ENCODE measurements around the gene TMEM131L.

The TMEM131L gene

GRCh38 chr4:153639833-153640802, 174.0 kb downstream of the TMEM131L start:
- H3K4me3 ChIP-seq (ENCODE audit: low read depth in 1 of 2, low read length in 2 of 2) = no peak overlapping the region
- H3K9ac ChIP-seq (ENCODE audit: low read length) = no peak overlapping the region
- H3K4me1 ChIP-seq (ENCODE audit: insufficient read depth, low read length) = no peaks in the 10 kb centered on the region
- H3K27me3 ChIP-seq (ENCODE audit: control insufficient read depth in 1 of 2, insufficient read depth in 2 of 2, low read length in 2 of 2) = no peaks in the 10 kb centered on the region
- H3K36me3 ChIP-seq (ENCODE audit: insufficient read depth, low read length) = peaks cover 17% of the 10 kb centered on the region
- no peaks in the 10 kb centered on the region for H3K9me3 ChIP-seq (ENCODE audit: low read length)
- no peak overlapping the region for H3K27ac ChIP-seq (ENCODE audit: low read depth, low read length)

DNA sequence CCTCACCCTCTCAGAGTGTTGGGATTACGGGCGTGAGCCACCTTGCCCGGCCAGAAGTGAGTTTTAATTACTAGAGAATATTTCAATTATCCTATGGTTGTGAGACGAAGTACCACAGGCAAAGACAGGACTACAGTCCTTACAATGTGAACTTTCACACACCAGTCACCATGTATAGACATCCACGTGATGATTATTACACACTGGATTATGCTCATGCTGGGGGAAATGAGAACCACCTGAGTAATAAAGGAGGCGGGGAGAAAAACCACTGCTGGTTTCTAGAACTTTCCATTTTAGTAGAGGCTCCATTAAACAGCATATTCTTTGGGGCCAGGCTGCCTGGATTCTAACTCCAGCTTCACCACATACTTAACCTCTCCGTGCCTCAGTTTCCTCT, 175.4 kb downstream of the TMEM131L start:
- Histone ChIP-seq H3K27me3 (ENCODE audit: control insufficient read depth in 1 of 2, insufficient read depth in 2 of 2, low read length in 2 of 2) (no peaks in the 10 kb centered on the region), H3K36me3 (ENCODE audit: insufficient read depth, low read length) (peaks cover 5% of the 10 kb centered on the region), H3K9me3 (ENCODE audit: low read length) (no peaks in the 10 kb centered on the region), H3K27ac (ENCODE audit: low read depth, low read length) (no peak overlapping the region), H3K4me1 (ENCODE audit: insufficient read depth, low read length) (no peaks in the 10 kb centered on the region), H3K4me3 (ENCODE audit: low read depth in 1 of 2, low read length in 2 of 2) (no peak overlapping the region), H3K9ac (ENCODE audit: low read length) (no peak overlapping the region)

DNA sequence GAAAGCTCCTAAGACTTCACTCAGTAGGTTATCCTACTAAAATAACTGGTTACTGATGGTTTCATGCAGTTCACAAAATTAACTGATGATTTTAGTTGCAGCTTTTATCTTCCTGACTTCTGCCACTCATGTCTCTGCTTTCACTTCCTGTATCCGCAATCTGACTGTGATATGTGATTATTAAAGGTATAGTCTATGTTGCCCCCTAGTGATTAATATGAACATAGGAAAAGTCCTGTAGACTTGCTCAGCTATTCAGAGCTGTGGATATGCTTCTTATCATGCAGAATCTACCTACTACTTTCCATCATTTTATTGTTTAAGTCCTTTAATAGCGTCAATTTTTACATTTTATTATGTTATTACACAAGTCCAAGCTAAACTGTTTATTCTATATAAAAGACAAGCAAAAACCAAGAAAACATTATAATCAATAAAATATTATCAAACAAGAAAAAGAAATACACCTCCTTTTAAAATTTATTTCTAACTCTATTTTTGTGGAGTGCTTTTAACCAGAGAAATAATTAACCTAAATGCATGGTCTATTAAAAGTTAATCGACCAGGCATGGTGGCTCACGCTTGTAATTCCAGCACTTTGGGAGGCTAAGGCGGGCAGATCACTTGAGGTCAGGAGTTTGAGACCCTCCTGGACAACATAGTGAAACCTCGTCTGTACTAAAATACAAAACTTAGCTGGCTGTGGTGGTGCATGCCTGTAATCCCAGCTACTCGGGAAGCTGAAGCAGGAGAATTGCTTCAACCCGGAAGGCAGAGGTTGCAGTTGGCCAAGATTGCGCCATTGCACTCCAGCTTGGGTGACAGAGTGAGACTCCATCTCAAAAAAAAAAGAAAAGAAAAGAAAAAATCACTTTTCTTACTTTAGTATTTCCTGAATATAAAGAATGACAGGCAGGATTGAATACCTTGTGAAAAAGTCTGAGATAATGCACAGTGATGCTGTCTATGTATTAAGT, 177.5 kb downstream of the TMEM131L start:
- Histone ChIP-seq H3K4me1 (ENCODE audit: insufficient read depth, low read length) (no peaks in the 10 kb centered on the region), H3K4me3 (ENCODE audit: low read depth in 1 of 2, low read length in 2 of 2) (no peak overlapping the region), H3K9me3 (ENCODE audit: low read length) (no peaks in the 10 kb centered on the region), H3K36me3 (ENCODE audit: insufficient read depth, low read length) (no peaks in the 10 kb centered on the region), H3K27me3 (ENCODE audit: control insufficient read depth in 1 of 2, insufficient read depth in 2 of 2, low read length in 2 of 2) (no peaks in the 10 kb centered on the region), H3K9ac (ENCODE audit: low read length) (no peak overlapping the region), H3K27ac (ENCODE audit: low read depth, low read length) (no peak overlapping the region)

DNA sequence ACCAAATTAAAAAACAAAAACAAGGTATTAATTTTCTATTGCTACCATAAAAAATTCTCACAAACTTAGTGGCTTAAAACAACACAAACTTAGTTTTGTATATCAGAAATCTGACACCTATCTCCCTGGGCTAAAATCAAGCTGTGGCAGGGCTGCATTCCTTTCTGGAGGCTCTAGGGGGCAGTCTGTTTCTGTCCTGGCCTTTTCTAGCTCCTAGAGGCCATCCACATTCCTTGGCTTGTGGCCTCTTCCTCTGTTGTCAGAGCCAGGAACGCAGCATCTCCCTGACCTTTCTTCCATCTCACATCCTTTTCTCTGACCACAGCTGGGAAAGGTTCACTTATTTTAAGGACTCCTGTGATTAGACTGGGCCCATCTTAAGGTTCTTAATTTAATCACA, 179.0 kb downstream of the TMEM131L start:
- Histone ChIP-seq H3K9me3 (ENCODE audit: low read length) (no peaks in the 10 kb centered on the region), H3K27me3 (ENCODE audit: control insufficient read depth in 1 of 2, insufficient read depth in 2 of 2, low read length in 2 of 2) (no peaks in the 10 kb centered on the region), H3K4me3 (ENCODE audit: low read depth in 1 of 2, low read length in 2 of 2) (no peak overlapping the region), H3K4me1 (ENCODE audit: insufficient read depth, low read length) (no peaks in the 10 kb centered on the region), H3K27ac (ENCODE audit: low read depth, low read length) (no peak overlapping the region), H3K9ac (ENCODE audit: low read length) (no peak overlapping the region), H3K36me3 (ENCODE audit: insufficient read depth, low read length) (no peaks in the 10 kb centered on the region)

- no peaks in the 10 kb centered on the region for H3K36me3 ChIP-seq (ENCODE audit: insufficient read depth, low read length)
- H3K9me3 ChIP-seq (ENCODE audit: low read length) = no peaks in the 10 kb centered on the region
- no peak overlapping the region for H3K9ac ChIP-seq (ENCODE audit: low read length)
- H3K27me3 ChIP-seq (ENCODE audit: control insufficient read depth in 1 of 2, insufficient read depth in 2 of 2, low read length in 2 of 2) = no peaks in the 10 kb centered on the region
- H3K4me3 ChIP-seq (ENCODE audit: low read depth in 1 of 2, low read length in 2 of 2) = no peak overlapping the region
- no peaks in the 10 kb centered on the region for H3K4me1 ChIP-seq (ENCODE audit: insufficient read depth, low read length)
- H3K27ac ChIP-seq (ENCODE audit: low read depth, low read length) = no peak overlapping the region
Measured at GRCh38 chr4:153646261-153646660, 180.1 kb downstream of the TMEM131L start.

DNA sequence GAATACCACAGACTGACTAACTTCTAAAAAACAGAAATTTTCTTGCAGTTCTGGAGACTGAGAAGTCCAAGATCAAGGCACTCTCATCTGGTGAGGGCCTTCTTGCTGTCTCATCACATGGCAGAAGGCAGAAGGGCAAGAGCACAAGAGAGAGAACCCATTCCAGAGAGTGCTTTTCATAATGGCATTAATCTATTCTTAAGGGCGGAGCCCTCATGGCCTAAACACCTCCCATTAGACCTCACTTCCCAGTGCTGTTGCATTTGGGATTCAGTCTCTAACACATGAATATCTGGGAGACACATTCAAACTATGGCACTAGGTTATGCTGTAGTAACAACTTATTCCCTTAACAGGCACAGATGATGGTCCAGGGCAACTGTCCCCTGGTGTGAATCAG, 180.8 kb downstream of the TMEM131L start:
- no peaks in the 10 kb centered on the region for H3K36me3 ChIP-seq (ENCODE audit: insufficient read depth, low read length)
- no peaks in the 10 kb centered on the region for H3K4me1 ChIP-seq (ENCODE audit: insufficient read depth, low read length)
- no peak overlapping the region for H3K9ac ChIP-seq (ENCODE audit: low read length)
- H3K27ac ChIP-seq (ENCODE audit: low read depth, low read length) = no peak overlapping the region
- no peak overlapping the region for H3K4me3 ChIP-seq (ENCODE audit: low read depth in 1 of 2, low read length in 2 of 2)
- no peaks in the 10 kb centered on the region for H3K9me3 ChIP-seq (ENCODE audit: low read length)
- H3K27me3 ChIP-seq (ENCODE audit: control insufficient read depth in 1 of 2, insufficient read depth in 2 of 2, low read length in 2 of 2) = no peaks in the 10 kb centered on the region

- Histone ChIP-seq H3K27ac (ENCODE audit: low read depth, low read length) (no peak overlapping the region), H3K27me3 (ENCODE audit: control insufficient read depth in 1 of 2, insufficient read depth in 2 of 2, low read length in 2 of 2) (no peaks in the 10 kb centered on the region), H3K9me3 (ENCODE audit: low read length) (no peaks in the 10 kb centered on the region), H3K4me1 (ENCODE audit: insufficient read depth, low read length) (no peaks in the 10 kb centered on the region), H3K4me3 (ENCODE audit: low read depth in 1 of 2, low read length in 2 of 2) (no peak overlapping the region), H3K36me3 (ENCODE audit: insufficient read depth, low read length) (no peaks in the 10 kb centered on the region), H3K9ac (ENCODE audit: low read length) (no peak overlapping the region)
Measured at GRCh38 chr4:153647975-153648374, 181.8 kb downstream of the TMEM131L start.

DNA sequence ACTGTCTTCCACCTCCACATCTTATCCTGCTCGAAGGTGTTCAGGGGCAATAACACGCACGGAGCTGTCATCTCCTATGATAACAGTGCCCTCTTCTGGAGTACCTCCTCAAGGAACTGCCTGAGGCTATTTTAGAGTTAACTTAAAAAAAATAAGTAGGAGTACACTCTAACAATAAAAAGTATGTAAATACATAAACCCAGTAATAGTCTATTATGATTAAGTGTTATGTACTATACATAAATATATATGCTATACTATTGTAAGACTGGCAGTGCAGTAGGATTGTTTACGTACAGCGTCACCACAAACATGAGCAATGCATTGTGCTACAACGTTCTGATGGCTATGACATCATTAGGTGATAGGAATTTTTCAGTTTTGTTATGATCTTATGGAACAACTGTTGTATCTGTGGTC, 183.4 kb downstream of the TMEM131L start:
- no peak overlapping the region for H3K4me3 ChIP-seq (ENCODE audit: low read depth in 1 of 2, low read length in 2 of 2)
- H3K9me3 ChIP-seq (ENCODE audit: low read length) = no peaks in the 10 kb centered on the region
- no peaks in the 10 kb centered on the region for H3K4me1 ChIP-seq (ENCODE audit: insufficient read depth, low read length)
- H3K9ac ChIP-seq (ENCODE audit: low read length) = no peak overlapping the region
- no peak overlapping the region for H3K27ac ChIP-seq (ENCODE audit: low read depth, low read length)
- no peaks in the 10 kb centered on the region for H3K27me3 ChIP-seq (ENCODE audit: control insufficient read depth in 1 of 2, insufficient read depth in 2 of 2, low read length in 2 of 2)
- no peaks in the 10 kb centered on the region for H3K36me3 ChIP-seq (ENCODE audit: insufficient read depth, low read length)

- H3K27ac ChIP-seq (ENCODE audit: low read depth, low read length) = no peak overlapping the region
- no peak overlapping the region for H3K4me3 ChIP-seq (ENCODE audit: low read depth in 1 of 2, low read length in 2 of 2)
- no peaks in the 10 kb centered on the region for H3K4me1 ChIP-seq (ENCODE audit: insufficient read depth, low read length)
- no peaks in the 10 kb centered on the region for H3K27me3 ChIP-seq (ENCODE audit: control insufficient read depth in 1 of 2, insufficient read depth in 2 of 2, low read length in 2 of 2)
- H3K36me3 ChIP-seq (ENCODE audit: insufficient read depth, low read length) = no peaks in the 10 kb centered on the region
- H3K9me3 ChIP-seq (ENCODE audit: low read length) = no peaks in the 10 kb centered on the region
- H3K9ac ChIP-seq (ENCODE audit: low read length) = no peak overlapping the region
Measured at GRCh38 chr4:153651116-153651515, 185.0 kb downstream of the TMEM131L start.

DNA sequence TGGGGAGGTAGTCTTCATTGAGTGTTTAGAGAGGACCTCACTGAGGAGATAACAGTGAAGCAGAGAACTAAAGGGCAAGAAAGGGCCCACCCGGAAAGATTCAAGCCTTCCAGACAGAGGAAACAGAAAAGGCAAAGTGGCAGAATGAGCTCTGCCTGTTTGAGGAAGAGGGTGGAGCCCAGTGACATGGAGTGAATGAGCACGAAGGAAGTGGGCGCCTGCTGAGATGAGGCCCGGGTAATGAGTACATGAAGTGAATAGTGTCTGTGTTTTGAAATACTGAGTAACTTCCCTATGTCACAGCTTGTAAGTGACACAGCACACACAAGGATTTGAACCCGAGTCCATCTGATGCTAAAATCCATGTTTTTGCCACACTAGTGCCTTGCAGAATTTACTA, 185.4 kb downstream of the TMEM131L start:
- Histone ChIP-seq H3K27me3 (ENCODE audit: control insufficient read depth in 1 of 2, insufficient read depth in 2 of 2, low read length in 2 of 2) (no peaks in the 10 kb centered on the region), H3K9ac (ENCODE audit: low read length) (no peak overlapping the region), H3K4me1 (ENCODE audit: insufficient read depth, low read length) (no peaks in the 10 kb centered on the region), H3K9me3 (ENCODE audit: low read length) (no peaks in the 10 kb centered on the region), H3K27ac (ENCODE audit: low read depth, low read length) (no peak overlapping the region), H3K4me3 (ENCODE audit: low read depth in 1 of 2, low read length in 2 of 2) (no peak overlapping the region), H3K36me3 (ENCODE audit: insufficient read depth, low read length) (no peaks in the 10 kb centered on the region)

GRCh38 chr4:153652051-153652784, 186.1 kb downstream of the TMEM131L start:
- Histone ChIP-seq H3K27me3 (ENCODE audit: control insufficient read depth in 1 of 2, insufficient read depth in 2 of 2, low read length in 2 of 2) (no peaks in the 10 kb centered on the region), H3K27ac (ENCODE audit: low read depth, low read length) (no peak overlapping the region), H3K9ac (ENCODE audit: low read length) (no peak overlapping the region), H3K36me3 (ENCODE audit: insufficient read depth, low read length) (no peaks in the 10 kb centered on the region), H3K9me3 (ENCODE audit: low read length) (no peaks in the 10 kb centered on the region), H3K4me3 (ENCODE audit: low read depth in 1 of 2, low read length in 2 of 2) (no peak overlapping the region), H3K4me1 (ENCODE audit: insufficient read depth, low read length) (no peaks in the 10 kb centered on the region)

Measured in muscle layer of colon (tissue), 2 donors.